ENCODE measurements around the gene IL2. TPM values are rescaled to one million over a fixed set of nuclear protein-coding genes. Genes with fewer than 3 reads are reported as not detected.

IL2 gene
- not detected in 2 replicates for total RNA-seq

DNA sequence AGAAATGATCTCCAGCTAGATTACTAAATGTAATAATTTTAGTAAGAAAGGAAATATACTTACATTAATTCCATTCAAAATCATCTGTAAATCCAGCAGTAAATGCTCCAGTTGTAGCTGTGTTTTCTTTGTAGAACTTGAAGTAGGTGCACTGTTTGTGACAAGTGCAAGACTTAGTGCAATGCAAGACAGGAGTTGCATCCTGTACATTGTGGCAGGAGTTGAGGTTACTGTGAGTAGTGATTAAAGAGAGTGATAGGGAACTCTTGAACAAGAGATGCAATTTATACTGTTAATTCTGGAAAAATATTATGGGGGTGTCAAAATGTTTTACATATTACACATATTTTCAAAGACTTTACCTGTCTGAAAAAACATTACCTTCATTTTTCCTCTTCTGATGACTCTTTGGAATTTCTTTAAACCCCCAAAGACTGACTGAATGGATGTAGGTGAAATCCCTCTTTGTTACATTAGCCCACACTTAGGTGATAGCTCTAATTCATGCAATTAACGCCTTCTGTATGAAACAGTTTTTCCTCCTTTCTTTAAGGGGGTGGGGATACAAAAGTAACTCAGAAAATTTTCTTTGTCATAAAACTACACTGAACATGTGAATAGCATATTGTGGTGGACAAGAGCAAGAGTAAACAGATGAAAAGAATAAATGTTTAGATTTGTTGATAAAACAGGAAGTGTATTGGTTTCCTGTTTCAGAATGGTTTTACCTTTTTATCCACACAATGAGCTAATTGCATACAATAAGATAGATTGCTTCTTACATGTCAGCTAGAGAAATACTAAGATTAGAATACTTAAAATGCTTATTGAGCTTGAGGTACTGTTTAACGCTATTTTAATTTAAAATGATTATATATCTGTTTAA, at the start of gene IL2:
Gene IL2, minus strand, starts transcription at position 495 of the 886 bp plus-strand sequence. Its CDS starts 285 bp downstream, at position 210.

Other genes starting within 250 kb of the IL2 start
- not detected in 2 replicates for gene ADAD1, start 77.7 kb downstream of the IL2 start, total RNA-seq
- gene IL21, start 164.3 kb upstream of the IL2 start, total RNA-seq, result not detected in 2 replicates

Data from bronchus fibroblast of lung (primary cell).